ENCODE results near the gene GATAD2B.

The GATAD2B gene

DNA sequence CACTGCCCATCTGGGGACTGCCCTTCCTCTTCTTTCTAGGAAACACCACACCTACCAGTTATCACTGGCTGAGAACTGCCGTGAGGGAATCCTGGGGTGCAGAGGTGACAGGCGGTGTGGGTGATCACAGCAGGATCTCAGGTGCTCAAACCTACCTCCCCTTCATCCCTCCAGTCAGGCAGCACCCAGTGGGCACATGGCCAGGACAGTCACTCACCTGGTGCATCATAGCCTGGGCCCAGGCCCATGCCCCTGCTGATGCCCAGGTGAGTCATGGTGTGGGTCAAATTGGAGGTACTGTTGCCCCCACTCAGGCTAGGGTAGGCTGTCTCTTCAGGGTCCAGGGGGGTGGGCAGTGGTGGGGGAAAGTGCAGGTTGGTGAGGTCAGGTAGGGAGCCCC is 29.0 kb upstream of the GATAD2B start:
- DNase-seq (ENCODE audit: low read depth in 2 of 2) = no peak

DNA sequence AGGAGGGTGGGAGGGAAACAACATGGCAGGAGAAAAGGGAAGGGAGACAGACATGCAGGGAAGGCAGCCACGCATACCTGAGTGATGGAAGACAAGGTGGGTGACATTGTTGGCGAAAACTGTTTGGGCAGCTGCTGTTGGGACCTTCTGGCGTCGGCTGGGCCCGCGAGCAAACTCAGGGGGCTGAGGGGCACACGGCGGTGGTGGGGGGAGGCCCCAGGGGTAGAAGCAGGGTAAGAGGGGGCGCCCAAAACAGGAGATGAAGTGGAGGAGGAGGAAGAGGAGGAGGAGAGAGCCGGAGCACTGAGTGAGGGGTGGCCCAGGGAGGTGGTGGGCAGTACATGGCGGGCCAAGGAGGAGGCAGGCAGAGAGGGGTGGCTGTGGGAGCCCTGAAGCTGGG is 28.4 kb upstream of the GATAD2B start:
- no peak for DNase-seq (ENCODE audit: low read depth in 2 of 2)

DNA sequence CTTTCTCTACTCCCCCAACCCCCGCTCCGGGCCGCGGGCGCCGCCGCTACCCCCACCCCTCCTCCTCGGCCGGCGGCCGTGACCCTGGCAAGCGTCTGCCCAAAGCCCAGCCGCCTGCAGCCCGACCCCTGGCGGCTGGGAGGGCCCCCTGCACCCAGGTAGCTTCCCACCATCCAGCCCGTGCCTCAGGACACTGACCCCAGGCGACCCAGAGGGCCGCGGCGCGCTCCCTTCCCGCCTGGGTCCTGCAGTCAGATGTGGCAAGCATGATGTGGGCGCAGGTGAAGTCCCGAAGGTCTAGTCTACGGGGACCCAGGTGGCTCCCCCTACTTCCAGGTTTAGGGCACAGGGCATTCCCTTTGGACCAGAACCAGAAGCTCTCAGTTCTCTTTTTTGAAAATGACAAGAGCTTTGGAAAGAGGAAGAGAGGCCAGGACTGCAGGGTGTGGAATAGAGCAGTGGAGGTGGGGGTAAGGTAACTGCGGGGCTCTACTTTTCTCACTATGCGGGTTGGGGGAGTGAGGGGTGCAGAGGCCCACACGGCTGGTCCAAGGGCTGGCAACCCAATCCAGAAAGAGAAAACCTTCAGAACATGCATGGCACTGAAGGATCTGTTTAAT is 24.0 kb upstream of the GATAD2B start, which contains the start of gene DENND4B:
DENND4B (minus strand) TSS at position 97 of the 620 bp plus-strand sequence. CDS start 2,344 bp downstream, outside the sequence.
- DNase-seq (ENCODE audit: low read depth in 2 of 2) = peak; percentile 64 to 73

DNA sequence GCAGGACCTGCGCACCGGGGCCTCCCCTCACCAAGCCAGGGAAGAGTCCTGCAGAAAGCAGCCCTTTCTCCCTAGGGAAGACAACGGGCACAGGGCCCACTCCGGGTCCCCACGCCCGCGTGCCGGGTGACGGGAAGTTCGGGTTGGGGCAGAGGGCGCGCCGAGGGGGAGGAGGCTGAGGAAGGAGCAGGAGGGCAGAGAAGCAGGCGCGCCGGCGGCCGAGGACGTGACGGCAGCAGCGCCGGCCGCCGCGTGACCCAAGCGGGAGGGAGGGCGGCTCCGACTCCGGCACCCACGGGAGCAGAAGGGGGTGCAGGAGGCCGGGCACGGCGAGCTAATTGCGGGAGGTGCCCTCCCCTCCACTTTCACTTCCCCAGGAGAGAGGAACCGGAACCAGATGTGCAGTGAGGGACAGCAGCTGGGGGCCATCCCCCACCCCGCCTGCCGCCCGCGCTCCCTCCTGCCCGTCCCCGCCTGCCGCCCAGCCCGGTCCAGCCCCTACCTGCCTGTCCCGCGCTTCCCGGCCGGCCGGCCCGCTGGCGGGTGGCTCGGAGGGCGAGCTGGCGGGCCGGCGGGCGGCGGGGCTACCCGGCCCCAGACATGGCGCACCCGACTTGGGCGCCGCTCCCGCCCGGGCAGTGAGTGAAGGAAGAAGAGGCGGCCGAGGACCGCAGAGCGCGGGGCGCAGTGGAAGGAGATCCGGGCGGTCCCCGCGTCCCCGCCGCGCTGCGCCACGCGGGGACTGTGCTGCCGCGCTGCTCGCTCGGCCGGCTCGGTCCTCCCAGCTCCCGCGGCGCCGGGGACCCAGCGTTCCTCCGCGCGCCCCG is 23.2 kb upstream of the GATAD2B start:
- peak; percentile 63 to 67 for DNase-seq (ENCODE audit: low read depth in 2 of 2)

DNA sequence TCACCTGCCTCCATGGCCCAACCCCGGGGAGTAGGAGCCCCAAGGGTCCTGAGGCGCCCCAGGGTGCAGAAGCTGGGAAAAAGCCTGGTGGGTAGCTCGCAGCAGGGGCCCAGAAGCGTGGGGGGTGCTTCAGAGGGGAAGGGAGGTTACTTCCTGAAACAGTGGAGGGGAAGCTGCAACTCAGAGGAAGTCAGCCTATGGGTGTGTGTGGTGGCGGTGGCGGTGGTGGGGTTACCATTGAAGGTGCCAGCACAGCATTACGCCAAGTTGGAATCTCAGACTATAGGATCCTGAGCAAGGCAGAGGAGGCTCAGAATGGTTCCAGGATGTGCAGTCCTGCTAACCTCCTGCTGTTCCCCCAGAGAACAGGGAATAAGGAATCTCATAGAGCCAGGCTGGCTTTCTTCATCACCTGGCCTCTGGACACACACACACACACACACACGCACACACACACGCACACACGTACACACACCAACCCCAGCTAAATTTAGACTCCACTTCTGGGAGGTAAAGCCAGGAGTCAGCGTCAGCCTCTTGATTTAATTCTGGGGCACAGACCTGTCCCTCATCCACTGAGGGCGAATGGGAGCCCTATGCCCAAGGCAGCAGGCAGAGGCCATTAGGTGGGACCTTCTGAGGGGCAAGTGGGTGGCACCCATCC is 22.5 kb upstream of the GATAD2B start:
- DNase-seq (ENCODE audit: low read depth in 2 of 2) = peak; percentile 60 to 62

DNA sequence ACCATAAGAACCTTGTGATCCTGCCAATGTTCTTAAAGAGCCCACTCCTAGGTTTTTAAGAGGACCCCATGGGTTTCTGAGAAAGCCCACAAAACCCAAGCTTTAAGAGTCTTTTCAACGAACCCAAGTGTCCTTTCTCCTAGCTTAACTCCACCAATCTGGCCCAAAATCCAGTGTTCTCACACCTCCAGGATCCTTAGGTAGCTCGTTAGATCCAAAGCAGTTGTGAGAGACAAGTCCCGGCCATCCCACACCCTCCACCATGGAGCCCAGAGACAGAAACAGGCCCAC is 22.0 kb upstream of the GATAD2B start:
- no peak for DNase-seq (ENCODE audit: low read depth in 2 of 2)

DNA sequence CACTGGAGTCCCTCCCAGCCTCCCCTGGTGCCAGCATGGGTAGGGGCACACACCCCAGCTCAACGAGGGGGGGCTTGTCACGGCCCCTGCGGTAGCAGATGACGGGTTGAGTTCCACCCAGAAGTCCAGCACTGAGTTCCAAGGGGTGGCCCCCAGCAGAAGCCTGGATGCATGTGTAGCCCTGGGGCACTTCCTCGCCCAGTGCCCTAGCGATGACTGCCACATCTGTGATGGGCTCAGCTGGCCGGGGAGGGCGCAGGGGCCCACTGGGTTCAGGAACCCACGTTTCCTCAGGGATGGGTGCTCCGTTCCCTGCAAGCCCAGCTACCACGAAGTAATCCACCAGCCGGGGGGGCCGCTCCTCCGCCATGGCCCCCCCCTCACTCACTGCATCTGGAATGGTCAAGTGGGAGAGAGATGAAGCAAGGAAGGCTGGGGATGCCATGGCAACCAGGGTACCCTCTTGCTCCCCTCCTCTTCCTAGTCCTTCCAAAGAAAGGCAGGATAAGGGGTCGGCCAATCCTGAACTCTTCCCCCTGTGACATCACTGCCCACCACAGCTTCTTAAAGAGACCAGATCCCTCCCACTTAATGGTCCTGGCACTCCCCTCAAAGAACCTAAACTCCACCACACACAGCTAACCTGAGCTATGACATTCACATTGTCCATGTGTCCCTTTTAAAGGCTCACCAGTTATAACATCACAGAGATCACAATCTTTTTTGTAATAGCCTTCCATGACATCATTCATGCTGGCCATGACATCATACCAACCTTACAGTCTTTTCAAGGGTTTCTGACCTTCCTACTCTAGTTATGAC is 21.4 kb upstream of the GATAD2B start:
- DNase-seq (ENCODE audit: low read depth in 2 of 2) = no peak

DNA sequence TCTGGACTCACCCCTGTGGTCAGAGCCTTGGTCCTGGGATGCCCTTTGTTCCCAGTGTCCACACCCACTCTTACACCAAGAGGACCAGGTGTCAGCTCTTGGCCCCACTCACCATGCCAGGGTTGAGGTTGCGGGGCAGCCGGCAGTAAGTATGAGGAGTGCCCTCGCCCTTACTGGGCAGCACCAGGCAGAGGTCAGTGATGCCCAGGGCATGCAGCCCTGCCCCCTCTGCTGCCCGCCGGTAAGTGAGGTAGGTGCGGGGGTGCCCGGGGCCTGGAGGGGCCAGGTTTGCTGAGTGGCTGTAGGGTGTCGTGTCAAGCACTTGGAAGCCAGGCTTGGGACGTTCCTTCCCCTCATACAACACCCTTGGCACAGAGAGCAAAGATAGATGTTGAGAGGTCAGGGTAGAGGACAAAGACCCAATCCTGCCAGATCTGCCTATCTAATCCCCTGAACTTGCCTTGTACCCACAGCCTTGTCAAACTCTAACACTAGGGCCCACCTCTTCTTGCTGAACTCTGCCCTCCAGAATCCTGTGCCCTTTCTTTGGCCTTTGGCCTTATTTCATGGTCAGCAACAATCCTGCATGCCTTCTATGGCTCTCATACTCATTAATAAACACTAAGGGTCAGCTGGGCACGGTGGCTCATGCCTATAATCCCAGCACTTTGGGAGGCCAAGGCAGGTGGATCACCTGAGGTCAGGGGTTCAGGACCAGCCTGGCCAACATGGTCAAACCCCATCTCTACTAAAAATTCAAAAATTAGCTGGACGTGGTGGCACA is 20.2 kb upstream of the GATAD2B start:
- DNase-seq (ENCODE audit: low read depth in 2 of 2) = no peak

DNA sequence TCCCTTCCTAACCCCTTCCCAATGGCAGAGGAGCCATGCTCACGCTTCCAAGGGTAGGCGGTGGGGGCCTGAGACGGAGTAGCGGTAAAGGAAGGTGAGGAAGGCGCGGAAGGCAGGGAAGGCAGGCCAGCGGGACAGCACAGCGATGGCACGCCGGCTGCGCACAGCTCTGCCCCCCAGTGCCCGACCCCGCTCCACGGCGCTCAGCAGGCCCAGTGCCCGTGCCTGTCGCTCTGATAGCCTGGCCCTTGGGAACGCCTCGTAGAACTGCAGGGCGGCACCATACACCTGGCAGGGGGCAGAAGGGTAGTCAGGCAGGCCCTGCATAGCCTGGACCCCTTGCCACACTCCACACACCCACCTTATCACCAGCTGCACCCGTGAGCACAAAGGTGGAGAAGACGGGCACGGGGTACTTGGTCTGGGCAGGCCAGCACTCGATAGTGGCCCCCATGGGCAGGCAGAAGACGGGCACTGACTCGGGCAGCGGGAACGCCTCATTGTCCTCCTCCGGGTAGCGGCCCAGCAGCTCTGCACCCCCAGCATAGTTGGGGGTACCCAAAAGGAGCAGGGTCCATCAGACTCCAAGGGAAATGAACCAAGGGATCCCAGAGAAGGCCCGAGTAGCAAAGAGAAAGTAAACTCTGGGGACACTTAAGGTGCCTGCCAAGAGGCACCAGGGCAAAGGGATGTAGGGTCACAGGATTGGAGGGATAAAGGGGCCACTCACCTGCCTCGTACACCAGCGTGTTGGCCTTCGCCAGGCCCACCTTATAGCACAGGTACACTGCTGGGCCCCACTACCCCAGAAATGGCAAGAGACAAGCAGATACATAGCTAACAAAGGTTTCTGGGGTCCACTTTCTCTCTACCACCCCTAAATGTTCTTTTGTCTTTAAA is 19.3 kb upstream of the GATAD2B start:
- DNase-seq (ENCODE audit: low read depth in 2 of 2) = no peak

DNA sequence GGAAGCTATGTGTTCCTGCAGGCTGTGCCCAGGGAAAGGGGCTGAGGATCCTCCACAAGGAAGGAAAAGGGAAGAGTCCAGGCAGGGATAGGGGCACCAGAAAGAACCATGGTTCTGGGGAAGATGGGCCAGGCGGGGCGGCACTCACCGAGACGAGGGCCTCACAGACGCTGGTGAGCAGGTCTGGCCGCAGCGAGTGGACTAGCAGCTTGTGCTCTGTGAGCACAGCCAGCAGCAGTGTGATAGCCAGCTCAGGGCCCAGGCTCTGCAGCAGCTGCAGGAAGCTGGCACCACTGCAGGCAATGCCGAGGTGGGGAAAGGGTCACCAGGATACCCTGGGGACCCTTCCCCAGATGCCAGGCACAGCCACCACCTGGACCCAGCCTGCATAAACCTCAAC is 18.0 kb upstream of the GATAD2B start:
- DNase-seq (ENCODE audit: low read depth in 2 of 2) = no peak

DNA sequence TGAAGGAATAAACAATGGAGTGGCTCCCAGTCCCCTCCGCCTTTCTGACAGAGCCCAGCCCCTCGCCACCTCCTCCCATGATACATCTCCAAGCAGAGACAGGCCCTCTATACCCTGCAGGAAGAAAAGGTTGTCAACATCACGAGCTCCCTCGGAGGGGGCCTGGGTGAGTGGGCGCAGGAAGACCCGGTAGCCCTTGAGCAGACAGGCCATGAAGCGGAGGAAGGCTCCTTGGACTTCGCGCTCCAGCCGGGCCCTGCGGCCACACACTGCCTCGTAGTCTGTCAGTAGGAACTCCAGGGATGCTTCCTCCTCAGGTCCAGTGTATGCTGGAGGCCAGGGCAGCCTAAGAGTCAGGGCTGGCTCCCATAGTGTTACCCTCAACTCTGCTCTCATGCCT is 16.7 kb upstream of the GATAD2B start:
- no peak for DNase-seq (ENCODE audit: low read depth in 2 of 2)

DNA sequence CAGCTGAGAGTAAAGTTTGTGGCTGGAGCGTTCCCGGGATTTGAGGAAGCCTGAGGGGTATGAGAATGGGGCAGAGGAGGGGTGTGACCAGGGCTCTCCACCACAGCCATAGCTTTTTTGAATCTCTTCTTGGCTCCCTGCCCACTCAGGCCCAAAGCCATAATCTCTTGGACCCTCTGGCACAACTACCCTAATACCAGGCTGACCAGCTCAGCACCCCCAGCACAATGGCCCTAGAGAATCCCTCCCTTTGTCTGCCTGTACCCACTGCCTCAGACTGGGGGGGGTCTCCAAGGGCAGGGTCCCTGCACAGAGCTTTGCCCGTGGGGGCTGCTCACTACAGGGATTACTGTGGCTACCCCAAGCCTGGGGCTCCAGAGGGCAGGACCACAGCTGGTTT is 16.2 kb upstream of the GATAD2B start:
- DNase-seq (ENCODE audit: low read depth in 2 of 2) = no peak

DNA sequence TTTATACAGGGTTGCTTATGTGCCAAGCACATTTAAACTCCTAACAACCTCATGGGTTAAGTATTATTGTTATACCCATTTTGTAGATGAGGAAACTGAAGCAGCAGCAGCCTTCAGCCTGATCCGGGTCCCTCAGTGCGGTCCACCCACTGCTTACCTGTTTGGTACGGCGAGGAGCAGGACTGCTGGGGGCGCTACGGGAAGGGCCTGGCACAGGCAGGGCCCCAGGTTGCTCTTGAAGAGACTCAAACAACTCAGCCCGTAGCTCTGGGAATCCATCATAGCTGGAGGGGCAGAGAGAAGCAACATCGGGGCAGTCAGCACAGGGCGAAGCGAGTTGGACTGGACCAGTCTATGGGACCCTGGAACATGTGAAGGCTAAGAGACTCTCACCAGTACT is 14.6 kb upstream of the GATAD2B start:
- no peak for DNase-seq (ENCODE audit: low read depth in 2 of 2)

DNA sequence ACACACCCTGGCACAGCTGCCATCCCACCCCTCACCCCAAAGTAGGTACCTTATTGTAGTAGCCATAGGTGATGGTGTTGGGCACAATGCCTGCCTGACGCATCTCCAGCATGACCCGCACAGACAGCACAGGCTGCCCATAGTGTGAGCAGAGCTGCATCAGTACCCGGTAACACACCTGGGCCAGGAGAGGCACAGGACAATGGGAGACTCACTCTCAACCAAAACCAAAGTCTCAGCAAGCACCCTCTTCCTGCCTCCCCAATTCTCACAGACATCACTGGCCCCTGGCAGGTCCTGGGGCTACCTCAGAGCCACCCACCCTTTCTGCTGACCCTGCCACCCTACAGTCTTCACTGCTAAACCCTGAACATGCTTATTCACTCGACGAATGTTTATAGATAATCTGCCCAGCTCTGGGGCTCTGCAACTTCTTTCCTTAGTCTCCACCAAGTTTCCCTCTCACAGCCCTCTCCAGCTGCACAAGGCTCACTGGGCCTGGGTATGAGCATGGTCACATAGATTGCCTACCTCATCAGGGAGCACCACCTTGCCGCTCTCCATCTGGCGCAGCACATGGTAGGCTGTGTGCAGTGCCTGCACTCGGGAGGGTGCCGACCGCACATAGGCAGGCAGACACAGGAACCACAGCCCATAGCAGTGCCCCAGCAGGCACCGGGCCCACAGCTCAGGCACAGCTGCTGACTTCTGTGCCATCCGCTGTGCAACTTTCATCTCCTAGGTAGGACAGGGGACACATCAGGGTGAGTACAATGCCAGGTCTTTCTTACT is 13.4 kb upstream of the GATAD2B start:
- no peak for DNase-seq (ENCODE audit: low read depth in 2 of 2)

DNA sequence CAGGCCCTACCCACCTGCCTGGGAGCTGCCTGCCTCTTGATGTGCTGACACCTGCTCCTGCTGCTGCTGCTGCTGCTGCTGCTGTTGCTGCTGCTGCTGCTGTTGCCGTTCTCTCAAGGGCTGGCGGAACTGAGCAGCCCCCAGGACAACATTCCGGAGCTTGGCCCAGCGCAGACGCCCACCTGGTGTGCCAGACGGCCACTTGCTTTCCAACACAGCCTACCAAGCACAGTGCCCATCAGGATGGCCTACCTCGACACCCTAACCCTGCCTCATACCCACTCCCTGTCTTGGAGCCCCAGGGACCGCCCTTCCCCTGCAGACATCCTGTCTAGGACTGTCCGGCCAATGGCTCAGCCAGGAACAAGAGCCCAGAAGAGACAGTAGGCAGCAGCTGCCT is 12.0 kb upstream of the GATAD2B start:
- DNase-seq (ENCODE audit: low read depth in 2 of 2) = no peak

DNA sequence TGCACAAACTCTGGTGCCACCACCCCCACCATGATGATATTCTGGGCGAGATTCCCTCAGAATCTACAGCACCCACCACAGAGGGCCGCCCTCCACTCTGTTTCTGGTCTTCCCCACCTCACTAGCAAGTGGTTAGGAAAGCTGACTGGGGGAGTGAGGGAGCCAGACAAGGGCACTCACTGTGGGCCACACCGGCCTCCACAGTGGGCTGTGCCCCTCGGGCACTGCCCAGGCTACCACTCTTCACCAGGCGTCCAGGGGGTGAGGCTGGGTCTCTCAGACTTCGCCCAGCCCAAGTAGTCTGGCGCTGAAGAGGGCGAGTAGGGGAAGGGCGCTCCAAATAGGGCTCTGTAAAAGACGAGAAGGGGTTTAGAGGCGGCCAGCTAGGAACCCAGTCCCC is 11.2 kb upstream of the GATAD2B start:
- DNase-seq (ENCODE audit: low read depth in 2 of 2) = no peak

DNA sequence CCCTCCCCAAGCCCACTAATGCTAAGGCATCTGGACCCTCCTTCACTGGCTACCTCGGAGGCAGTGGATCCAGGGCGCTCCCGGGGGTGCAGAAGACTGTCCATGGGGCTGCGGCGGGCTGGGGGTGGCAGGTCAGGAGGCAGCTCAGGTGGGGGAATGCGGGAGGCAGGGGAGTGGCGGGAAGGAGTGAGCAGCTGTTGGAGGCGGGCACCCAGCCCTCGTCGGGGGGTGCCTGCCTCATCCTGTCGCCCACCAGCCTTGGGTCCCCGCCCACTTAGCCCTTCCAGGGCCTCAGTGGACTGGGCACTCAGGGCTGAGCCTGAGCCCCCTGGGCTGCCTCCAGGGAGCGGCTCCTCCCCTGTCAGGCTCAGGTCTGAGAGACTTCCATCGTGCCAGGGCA is 10.7 kb upstream of the GATAD2B start:
- DNase-seq (ENCODE audit: low read depth in 2 of 2) = no peak

DNA sequence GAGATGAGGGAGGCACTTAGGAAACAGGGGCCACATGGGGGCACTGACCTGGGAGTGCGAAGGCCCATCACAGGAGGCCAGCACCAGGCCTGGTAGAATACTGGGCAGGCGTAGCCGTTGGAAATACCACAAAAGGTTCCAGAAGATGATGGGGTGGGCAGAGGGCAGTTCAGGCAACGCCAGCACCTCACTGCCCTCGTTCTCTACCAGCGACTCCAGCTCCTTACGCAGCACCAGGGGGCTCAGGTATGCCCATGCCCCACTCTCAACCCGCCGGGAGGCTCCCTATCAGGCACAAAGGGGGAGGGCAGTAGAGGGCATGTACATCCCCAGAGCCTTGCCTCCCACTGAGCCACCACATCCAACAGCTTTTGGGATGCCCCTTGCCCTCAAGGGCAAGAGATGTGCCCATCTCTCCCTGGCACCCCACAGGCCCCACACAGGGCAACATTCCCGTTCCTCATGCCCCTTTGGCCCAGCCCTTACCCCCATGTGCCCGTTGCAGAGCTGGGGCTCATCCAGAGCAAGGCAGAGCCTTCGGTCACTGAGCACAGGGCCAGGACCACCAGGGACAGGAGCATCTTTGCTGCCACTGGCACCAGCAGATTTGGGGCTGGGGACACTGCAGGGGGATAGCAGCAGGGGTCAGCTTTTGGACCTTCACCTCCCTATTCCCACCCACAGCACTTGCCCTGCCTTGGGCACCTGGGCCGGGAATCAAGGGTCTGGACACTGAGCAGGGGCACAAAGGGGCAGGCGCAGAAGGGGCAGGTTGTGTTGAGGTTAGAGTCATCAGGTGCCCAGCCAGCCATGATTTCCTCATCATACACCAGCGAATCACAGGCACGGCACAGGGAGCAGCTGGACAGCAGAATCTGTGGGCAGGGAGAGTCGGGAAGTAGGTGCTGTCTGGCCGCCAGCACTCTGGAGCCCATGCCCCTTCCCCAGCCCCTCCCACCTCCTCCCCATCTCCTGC is 9.7 kb upstream of the GATAD2B start:
- DNase-seq (ENCODE audit: low read depth in 2 of 2) = no peak
